Activated CD8-positive, alpha-beta T cell treated with anti-CD3 and anti-CD28 coated beads, Interleukin-2, amount 10 ng/mL, durations not matched to agents 7 days and 5 days (primary cell): ENCODE results near the gene ME2. TPM values are rescaled to one million over a fixed set of nuclear protein-coding genes. Genes with fewer than 3 reads are reported as not detected.
"Not testable (repeated sequence)": the region's sequence is repeated elsewhere in the genome, so short reads cannot be mapped to it uniquely, and the experiment has no call there.

ENCODE experiments used
- ATAC-seq: fragments of 150-1000 bp; cut with Tn5 transposase; one replicate; pipeline ENCODE4 v1.10.0; 2021; ENCODE audit warnings: moderate library complexity
- CTCF ChIA-PET: fragments of 350-600 bp; sonication (Branson Sonifier 250); formaldehyde crosslinking; loops from one replicate; lab custom pipeline; 2021; ENCODE audit warnings: antibody characterized with exemption; lab: Charles Lee
- POLR2A ChIA-PET: fragments of 350-600 bp; sonication (Branson Sonifier 250); formaldehyde crosslinking; loops from one replicate; lab custom pipeline; 2021; ENCODE audit warnings: antibody characterized with exemption; lab: Charles Lee
- DNase-seq: peaks from one replicate; pipeline ENCODE4 v3.0.0-alpha.2; 2020
- H3K27ac Mint-ChIP-seq: one replicate; pipeline ENCODE4 v1.8.0; 2021; ENCODE audit warnings: mild to moderate bottlenecking, mixed read lengths
- H3K27me3 Mint-ChIP-seq: one replicate; pipeline ENCODE4 v1.8.0; 2021; ENCODE audit warnings: low read depth, mixed read lengths
- H3K36me3 Mint-ChIP-seq: one replicate; pipeline ENCODE4 v1.8.0; 2021; ENCODE audit warnings: low read depth, mixed read lengths
- H3K4me1 Mint-ChIP-seq: one replicate; pipeline ENCODE4 v1.8.0; 2021; ENCODE audit warnings: low read depth, mixed read lengths
- H3K4me3 Mint-ChIP-seq: one replicate; pipeline ENCODE4 v1.8.0; 2021; ENCODE audit warnings: mild to moderate bottlenecking, mixed read lengths
- H3K9me3 Mint-ChIP-seq: one replicate; pipeline ENCODE4 v1.8.0; 2022; ENCODE audit warnings: mixed read lengths; ENCODE audit not compliant: insufficient read depth
- total RNA-seq, 2 experiments: library from RNA; stranded (reverse); gene quantifications; one replicate each; pipeline ENCODE4 v1.2.3, GENCODE V29; 2021

Gene ME2
- total RNA-seq, 2 experiments from 2014 or later, result 91.2 to 92.5 TPM

DNA sequence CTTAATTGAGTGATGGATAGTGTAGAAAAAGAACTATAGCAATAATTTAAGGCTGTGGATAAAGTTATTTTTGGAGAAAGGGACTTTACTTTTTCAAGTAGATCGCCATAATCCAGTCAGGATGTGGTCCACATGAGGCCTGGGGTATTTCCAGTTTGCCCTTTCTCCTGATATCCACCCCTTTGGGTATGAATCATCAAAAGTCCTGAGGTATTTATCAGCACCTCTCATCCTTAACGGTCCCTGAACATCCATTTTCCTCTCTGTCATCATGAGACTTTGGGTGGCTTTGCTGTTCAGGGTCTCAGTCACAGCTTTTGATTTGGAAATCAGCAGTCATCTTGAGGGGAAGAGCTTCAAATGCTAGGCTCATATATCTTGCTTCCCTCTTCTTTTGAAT lies 49.6 kb downstream of the ME2 start:
- Mint-ChIP-seq H3K9me3 (peaks cover 7% of the 10 kb centered on the region), H3K27me3 (no peaks in the 10 kb centered on the region), H3K4me1 (no peaks in the 10 kb centered on the region), H3K4me3 (no peak overlapping the region), H3K27ac (no peak overlapping the region), H3K36me3 (peaks cover 56% of the 10 kb centered on the region)
- no peak for DNase-seq
- CTCF ChIA-PET, result no interaction called here
- POLR2A ChIA-PET, result no interaction called here
- no peak for ATAC-seq

DNA sequence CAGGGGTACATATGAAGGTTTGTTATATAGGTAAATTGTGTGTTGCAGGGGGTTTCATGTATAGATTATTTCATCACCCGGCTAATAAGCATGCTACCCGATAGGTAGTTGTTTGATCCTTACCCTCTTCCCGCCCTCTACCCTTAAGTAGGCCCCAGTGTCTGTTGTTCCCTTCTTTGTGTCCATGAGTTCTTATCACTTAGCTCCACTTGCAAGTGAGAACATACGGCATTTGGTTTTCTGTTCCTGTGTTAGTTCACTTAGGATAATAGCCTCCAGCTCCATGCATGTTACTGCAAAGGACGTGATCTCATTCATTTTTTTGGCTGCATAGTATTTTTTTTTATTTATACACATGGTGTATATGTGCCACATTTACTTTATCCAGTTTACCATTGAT lies 54.8 kb downstream of the ME2 start:
- Mint-ChIP-seq H3K27ac (no peak overlapping the region), H3K4me1 (peaks cover 3% of the 10 kb centered on the region), H3K27me3 (no peaks in the 10 kb centered on the region), H3K9me3 (no peaks in the 10 kb centered on the region), H3K36me3 (peaks cover 41% of the 10 kb centered on the region), H3K4me3 (no peak overlapping the region)
- POLR2A ChIA-PET, result no interaction called here
- no peak for ATAC-seq
- DNase-seq, result no peak
- CTCF ChIA-PET, result no interaction called here

DNA sequence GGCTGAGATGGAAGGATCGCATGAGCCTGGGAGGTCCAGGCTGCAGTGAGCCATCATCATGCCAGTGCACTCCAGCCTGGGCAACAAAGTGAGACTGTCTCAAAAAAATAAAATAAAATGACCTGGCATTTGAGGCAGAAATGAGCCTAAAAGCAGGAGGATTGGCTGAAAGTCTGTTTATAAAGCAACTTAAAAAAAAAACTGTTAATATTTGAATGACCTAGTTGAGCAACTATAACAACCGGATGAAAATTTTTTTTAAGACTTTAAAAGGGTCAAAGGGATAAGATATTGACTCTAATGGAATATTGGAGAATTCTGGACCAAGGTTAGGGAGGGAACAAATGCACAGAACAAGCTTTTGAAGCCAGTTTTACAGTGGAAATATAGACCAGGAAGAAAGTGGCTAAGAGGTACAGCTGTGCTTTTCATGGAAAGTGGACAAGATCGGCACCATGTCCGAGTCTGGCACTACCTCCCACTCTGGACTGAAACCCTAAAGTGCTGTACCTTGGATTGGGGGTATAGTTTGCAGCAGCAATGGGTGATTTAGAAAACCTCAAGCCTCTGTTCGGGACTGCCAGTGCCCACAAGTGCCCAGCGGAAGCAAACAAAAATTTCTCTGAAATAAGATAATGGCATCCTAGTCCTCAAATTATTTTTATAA lies 55.8 kb downstream of the ME2 start:
- no peaks in the 10 kb centered on the region for H3K9me3 Mint-ChIP-seq
- ChIA-PET CTCF (no interaction called here), POLR2A (no interaction called here)
- no peak overlapping the region for H3K4me3 Mint-ChIP-seq
- ATAC-seq, result no peak
- peaks cover 42% of the 10 kb centered on the region for H3K36me3 Mint-ChIP-seq
- no peak for DNase-seq
- peaks cover 3% of the 10 kb centered on the region for H3K4me1 Mint-ChIP-seq
- no peaks in the 10 kb centered on the region for H3K27me3 Mint-ChIP-seq
- no peak overlapping the region for H3K27ac Mint-ChIP-seq

DNA sequence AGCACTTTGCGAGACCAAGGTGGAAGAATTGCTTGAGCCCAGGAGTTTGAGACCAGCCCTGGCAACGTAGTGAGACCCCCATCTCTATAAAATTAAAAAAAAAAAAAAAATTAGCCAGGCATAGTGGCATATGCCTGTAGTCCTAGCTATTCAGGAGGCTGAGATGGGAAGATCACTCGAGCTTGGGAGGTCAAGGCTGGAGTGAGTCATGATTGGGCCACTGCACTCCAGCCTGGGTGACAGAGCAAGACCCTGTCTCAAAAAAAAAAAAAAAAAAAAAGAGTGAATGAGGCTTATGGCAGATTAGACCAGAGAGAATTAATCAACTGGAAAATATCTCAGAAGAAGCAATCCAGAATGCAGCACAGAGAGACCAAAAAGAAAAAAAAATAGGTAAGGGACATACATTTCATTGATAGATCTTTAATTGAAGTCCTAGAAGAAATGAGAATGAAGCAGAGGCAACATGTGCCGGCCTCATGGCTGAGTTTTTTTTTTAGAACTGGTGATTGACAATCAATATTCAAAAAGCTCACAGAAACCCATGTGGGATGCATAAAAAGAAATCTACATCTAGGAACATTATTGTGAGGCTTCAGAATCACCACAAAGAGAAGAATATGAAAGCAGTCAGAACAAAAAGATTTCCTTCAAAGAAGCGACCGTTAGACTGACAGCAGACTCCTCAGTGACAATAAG lies 56.7 kb downstream of the ME2 start:
- POLR2A ChIA-PET, result no interaction called here

GRCh38 chr18:50937183-50937582 lies 58.3 kb downstream of the ME2 start:
- H3K27ac Mint-ChIP-seq, result no peak overlapping the region
- no peaks in the 10 kb centered on the region for H3K9me3 Mint-ChIP-seq
- ChIA-PET CTCF (no interaction called here), POLR2A (interaction anchor here (0.6 to 1.0 kb wide), 3 partner anchors 30 to 521 kb away, joined by 3 to 4 read pairs (median 3); partner anchors contain the start of gene ELAC1)
- ATAC-seq, result no peak
- DNase-seq, result no peak
- H3K4me3 Mint-ChIP-seq, result no peak overlapping the region
- H3K36me3 Mint-ChIP-seq, result peaks cover 47% of the 10 kb centered on the region
- no peaks in the 10 kb centered on the region for H3K27me3 Mint-ChIP-seq
- peaks cover 3% of the 10 kb centered on the region for H3K4me1 Mint-ChIP-seq

More for the DNA sequence above, 56.7 kb downstream of the ME2 start:
- ATAC-seq (no peak), DNase-seq (no peak)
- Mint-ChIP-seq H3K27ac (no peak overlapping the region), H3K9me3 (no peaks in the 10 kb centered on the region), H3K36me3 (peaks cover 43% of the 10 kb centered on the region), H3K4me1 (peaks cover 3% of the 10 kb centered on the region), H3K27me3 (no peaks in the 10 kb centered on the region), H3K4me3 (no peak overlapping the region)
- CTCF ChIA-PET, result no interaction called here

GRCh38 chr18:50938912-50939311 lies 60.0 kb downstream of the ME2 start:
- H3K4me3 Mint-ChIP-seq, result no peak overlapping the region
- ChIA-PET CTCF (interaction anchor here (1.6 kb wide), 1 partner anchor 112 kb away, joined by 4 read pairs; no protein-coding TSS in a partner anchor), POLR2A (no interaction called here)
- H3K27me3 Mint-ChIP-seq, result no peaks in the 10 kb centered on the region
- H3K27ac Mint-ChIP-seq, result no peak overlapping the region
- no peak for DNase-seq
- peaks cover 44% of the 10 kb centered on the region for H3K36me3 Mint-ChIP-seq
- H3K9me3 Mint-ChIP-seq, result no peaks in the 10 kb centered on the region
- no peak for ATAC-seq
- peaks cover 4% of the 10 kb centered on the region for H3K4me1 Mint-ChIP-seq

- H3K9me3 Mint-ChIP-seq, result no peaks in the 10 kb centered on the region
- no peaks in the 10 kb centered on the region for H3K27me3 Mint-ChIP-seq
- peaks cover 46% of the 10 kb centered on the region for H3K36me3 Mint-ChIP-seq
- H3K27ac Mint-ChIP-seq, result no peak overlapping the region
- ATAC-seq (no peak), DNase-seq (no peak)
- ChIA-PET POLR2A (interaction anchor here (1.3 kb wide), 1 partner anchor 10 kb away, joined by 3 read pairs; no protein-coding TSS in a partner anchor), CTCF (no interaction called here)
- peaks cover 4% of the 10 kb centered on the region for H3K4me1 Mint-ChIP-seq
- H3K4me3 Mint-ChIP-seq, result no peak overlapping the region
These were observed 65.5 kb downstream of the ME2 start for GRCh38 chr18:50944245-50944932.

DNA sequence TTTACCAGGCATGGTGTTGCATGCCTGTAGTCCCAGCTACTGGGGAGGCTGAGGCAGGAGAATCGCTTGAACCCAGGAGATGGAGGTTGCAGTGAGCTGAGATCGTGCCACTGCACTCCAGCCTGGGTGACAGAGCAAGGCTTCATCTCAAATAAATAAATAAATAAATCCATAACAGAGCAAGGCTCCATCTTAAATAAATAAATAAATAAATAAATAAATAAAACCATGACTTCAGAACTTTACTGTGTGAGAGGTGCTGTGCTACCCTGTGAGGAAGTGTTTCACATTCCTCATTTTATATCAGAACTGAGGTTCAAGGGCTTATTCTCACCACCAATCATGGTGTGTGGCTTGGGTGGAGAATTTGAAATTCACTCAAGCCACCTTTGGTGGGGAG lies 67.0 kb downstream of the ME2 start:
- H3K27me3 Mint-ChIP-seq, H3K4me3 Mint-ChIP-seq, H3K9me3 Mint-ChIP-seq, H3K4me1 Mint-ChIP-seq, H3K27ac Mint-ChIP-seq, POLR2A ChIA-PET, CTCF ChIA-PET, DNase-seq, ATAC-seq: not testable (repeated sequence)
- H3K36me3 Mint-ChIP-seq, result peaks cover 40% of the 10 kb centered on the region

- POLR2A ChIA-PET, result no interaction called here
- no peaks in the 10 kb centered on the region for H3K27me3 Mint-ChIP-seq
These were observed 69.0 kb downstream of the ME2 start for GRCh38 chr18:50947899-50948298.

GRCh38 chr18:50949185-50949584 lies 70.3 kb downstream of the ME2 start:
- Mint-ChIP-seq H3K27ac (no peak overlapping the region), H3K4me3 (no peak overlapping the region), H3K27me3 (no peaks in the 10 kb centered on the region), H3K4me1 (peaks cover under 1% of the 10 kb centered on the region), H3K9me3 (no peaks in the 10 kb centered on the region), H3K36me3 (peaks cover 30% of the 10 kb centered on the region)
- DNase-seq (no peak), ATAC-seq (no peak)
- POLR2A ChIA-PET, result no interaction called here
- CTCF ChIA-PET, result no interaction called here

More at GRCh38 chr18:50947899-50948298, 69.0 kb downstream of the ME2 start:
- peaks cover 4% of the 10 kb centered on the region for H3K4me1 Mint-ChIP-seq
- CTCF ChIA-PET, result no interaction called here
- no peak overlapping the region for H3K27ac Mint-ChIP-seq
- no peak for DNase-seq
- no peaks in the 10 kb centered on the region for H3K9me3 Mint-ChIP-seq
- ATAC-seq, result no peak
- no peak overlapping the region for H3K4me3 Mint-ChIP-seq
- H3K36me3 Mint-ChIP-seq, result peaks cover 37% of the 10 kb centered on the region

- no peaks in the 10 kb centered on the region for H3K9me3 Mint-ChIP-seq
- DNase-seq (no peak), ATAC-seq (no peak)
- H3K27ac Mint-ChIP-seq, result no peak overlapping the region
- no peaks in the 10 kb centered on the region for H3K27me3 Mint-ChIP-seq
- peaks cover 19% of the 10 kb centered on the region for H3K36me3 Mint-ChIP-seq
- H3K4me3 Mint-ChIP-seq, result no peak overlapping the region
- CTCF ChIA-PET, result no interaction called here
- POLR2A ChIA-PET, result no interaction called here
- no peaks in the 10 kb centered on the region for H3K4me1 Mint-ChIP-seq
These were observed 71.7 kb downstream of the ME2 start for GRCh38 chr18:50950626-50951025.

GRCh38 chr18:50953822-50954221 lies 74.9 kb downstream of the ME2 start:
- Mint-ChIP-seq H3K27ac (no peak overlapping the region), H3K4me3 (no peak overlapping the region), H3K27me3 (peaks cover 4% of the 10 kb centered on the region), H3K9me3 (no peaks in the 10 kb centered on the region), H3K4me1 (no peaks in the 10 kb centered on the region), H3K36me3 (peaks cover 3% of the 10 kb centered on the region)
- ATAC-seq, result no peak
- POLR2A ChIA-PET, result no interaction called here
- CTCF ChIA-PET, result no interaction called here
- DNase-seq, result no peak
